ENCODE data around the gene PLSCR3.

DNA sequence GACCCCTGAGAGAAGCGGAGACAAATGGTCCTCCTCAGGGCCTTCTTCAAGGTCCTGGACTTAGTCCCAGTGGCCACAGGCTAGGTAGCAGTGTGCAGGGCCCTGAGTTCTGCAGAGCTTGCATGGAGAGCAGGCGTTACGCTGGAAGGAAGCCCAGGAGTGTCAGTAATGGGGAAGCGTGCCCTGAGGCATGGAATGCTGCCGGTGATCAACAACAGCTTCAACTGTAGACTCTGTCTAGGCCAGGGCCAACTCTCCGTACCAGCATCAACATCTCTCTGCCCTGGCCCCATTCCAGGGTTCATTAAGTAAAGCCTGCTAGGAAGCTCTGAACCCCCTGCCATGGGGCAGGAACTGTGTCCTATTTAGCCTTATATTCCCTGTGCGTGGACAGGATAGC is 14.0 kb downstream of the PLSCR3 start:
- TF ChIP-seq, protein P1, sequence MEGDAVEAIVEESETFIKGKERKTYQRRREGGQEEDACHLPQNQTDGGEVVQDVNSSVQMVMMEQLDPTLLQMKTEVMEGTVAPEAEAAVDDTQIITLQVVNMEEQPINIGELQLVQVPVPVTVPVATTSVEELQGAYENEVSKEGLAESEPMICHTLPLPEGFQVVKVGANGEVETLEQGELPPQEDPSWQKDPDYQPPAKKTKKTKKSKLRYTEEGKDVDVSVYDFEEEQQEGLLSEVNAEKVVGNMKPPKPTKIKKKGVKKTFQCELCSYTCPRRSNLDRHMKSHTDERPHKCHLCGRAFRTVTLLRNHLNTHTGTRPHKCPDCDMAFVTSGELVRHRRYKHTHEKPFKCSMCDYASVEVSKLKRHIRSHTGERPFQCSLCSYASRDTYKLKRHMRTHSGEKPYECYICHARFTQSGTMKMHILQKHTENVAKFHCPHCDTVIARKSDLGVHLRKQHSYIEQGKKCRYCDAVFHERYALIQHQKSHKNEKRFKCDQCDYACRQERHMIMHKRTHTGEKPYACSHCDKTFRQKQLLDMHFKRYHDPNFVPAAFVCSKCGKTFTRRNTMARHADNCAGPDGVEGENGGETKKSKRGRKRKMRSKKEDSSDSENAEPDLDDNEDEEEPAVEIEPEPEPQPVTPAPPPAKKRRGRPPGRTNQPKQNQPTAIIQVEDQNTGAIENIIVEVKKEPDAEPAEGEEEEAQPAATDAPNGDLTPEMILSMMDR (IDR thresholded peaks at IDR 0.05), result no peak
- no peak for TF ChIP-seq POLR2A (IDR thresholded peaks at IDR 0.05)

Measured in right lobe of liver (tissue), 4 donors.